Measurements from ENCODE around the gene NUP133.
A peak's percentile ranks its signal among the peaks of the same experiment; 100 is the strongest.
"Not testable (repeated sequence)": the region's sequence is repeated elsewhere in the genome, so short reads cannot be mapped to it uniquely, and the experiment has no call there.

Gene NUP133

GRCh38 chr1:229508823-229509337, 739 bp upstream of the NUP133 start:
- DNase-seq = no peak

- no peak for DNase-seq
These were observed 639 bp downstream of the NUP133 start for GRCh38 chr1:229507502-229507901.

GRCh38 chr1:229506633-229507032, 1.5 kb downstream of the NUP133 start:
- no peak for DNase-seq

- no peak for DNase-seq
These were observed 12.4 kb downstream of the NUP133 start for GRCh38 chr1:229495782-229496181.

GRCh38 chr1:229487181-229487580, 21.0 kb downstream of the NUP133 start:
- DNase-seq = no peak

GRCh38 chr1:229485318-229485717, 22.8 kb downstream of the NUP133 start:
- DNase-seq = no peak

- DNase-seq = no peak
These were observed 25.6 kb downstream of the NUP133 start for GRCh38 chr1:229482511-229482910.

- DNase-seq = no peak
These were observed 27.6 kb downstream of the NUP133 start for GRCh38 chr1:229480495-229480894.

GRCh38 chr1:229479660-229480399, 28.3 kb downstream of the NUP133 start:
- DNase-seq = no peak

- DNase-seq = no peak
These were observed 29.3 kb downstream of the NUP133 start for GRCh38 chr1:229478852-229479251.

GRCh38 chr1:229475859-229476258, 32.3 kb downstream of the NUP133 start:
- not testable (repeated sequence) for DNase-seq

- DNase-seq = no peak
These were observed 33.6 kb downstream of the NUP133 start for GRCh38 chr1:229474509-229474908.

- no peak for DNase-seq
These were observed 37.0 kb downstream of the NUP133 start for GRCh38 chr1:229471175-229471574.

- no peak for DNase-seq
These were observed 37.6 kb downstream of the NUP133 start for GRCh38 chr1:229470406-229471043.

- no peak for DNase-seq
These were observed 41.3 kb downstream of the NUP133 start for GRCh38 chr1:229466887-229467286.

GRCh38 chr1:229464672-229465071, 43.5 kb downstream of the NUP133 start:
- no peak for DNase-seq

GRCh38 chr1:229461032-229461668, 47.0 kb downstream of the NUP133 start:
- no peak for DNase-seq

GRCh38 chr1:229459815-229460214, 48.3 kb downstream of the NUP133 start:
- DNase-seq = no peak

- no peak for DNase-seq
These were observed 50.7 kb downstream of the NUP133 start for GRCh38 chr1:229457436-229457835.

- DNase-seq = no peak
These were observed 52.1 kb downstream of the NUP133 start for GRCh38 chr1:229456016-229456415.

- DNase-seq = no peak
These were observed 54.1 kb downstream of the NUP133 start for GRCh38 chr1:229454056-229454455.

GRCh38 chr1:229452956-229453801, 55.0 kb downstream of the NUP133 start:
- peak; percentile 28 for DNase-seq

- no peak for DNase-seq
These were observed 59.3 kb downstream of the NUP133 start for GRCh38 chr1:229448845-229449244.

Measured in NCI-H2081 treated with DMSO at 0.1 percent for 48 hours (cell line).